ENCODE results near the gene ASAP3. TPM values are rescaled to one million over a fixed set of nuclear protein-coding genes. Genes with fewer than 3 reads are reported as not detected.

ASAP3 gene
- total and polyA plus RNA-seq, 9 of the 15 experiments (the other 6 are each of a cell fraction or from before 2014, with no cell fraction given) = 1.7 to 31.2 (median 17.4) TPM

DNA sequence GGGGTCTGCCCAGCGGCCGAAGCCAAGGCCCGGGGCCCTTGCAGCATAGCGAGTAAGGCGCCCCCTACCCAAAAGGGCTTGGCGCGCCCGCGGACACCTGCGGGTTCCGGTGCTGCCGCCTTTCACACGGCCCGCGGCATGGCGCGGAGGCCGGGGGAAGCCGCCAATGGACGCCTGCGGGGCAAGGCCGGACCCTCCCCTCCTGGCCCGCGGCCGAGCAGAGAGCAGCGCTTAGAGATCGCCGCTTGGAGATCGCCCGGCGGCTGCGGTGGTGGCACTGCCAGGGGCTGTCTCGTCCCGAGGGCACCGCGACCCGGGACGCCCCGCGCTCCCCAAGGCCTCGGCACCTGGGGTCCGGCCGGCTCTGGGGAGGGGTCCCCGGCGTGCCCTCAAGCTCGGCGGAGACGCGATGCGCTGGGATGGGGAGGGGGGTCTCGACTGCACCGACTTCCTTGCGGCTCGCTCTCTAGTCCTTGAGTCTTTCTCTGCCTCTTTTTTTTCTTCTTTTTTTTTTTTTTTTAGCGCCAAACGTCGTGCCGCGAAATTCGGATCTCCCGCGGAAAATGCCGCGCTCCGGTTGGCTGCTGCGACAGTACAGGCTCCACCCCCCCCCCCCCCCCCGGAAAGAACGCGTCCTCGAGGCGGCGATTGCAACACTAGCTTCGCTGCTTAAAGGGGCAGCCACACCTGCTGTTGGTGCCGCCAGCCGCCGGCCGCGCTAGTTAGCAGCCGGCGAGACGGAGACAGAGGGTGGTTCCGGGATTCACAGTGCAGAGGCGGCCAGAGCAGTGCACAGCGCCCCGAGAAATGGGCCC is 47.0 kb upstream of the ASAP3 start, which contains the start of gene E2F2 (continued):
- TF ChIP-seq, protein P1, sequence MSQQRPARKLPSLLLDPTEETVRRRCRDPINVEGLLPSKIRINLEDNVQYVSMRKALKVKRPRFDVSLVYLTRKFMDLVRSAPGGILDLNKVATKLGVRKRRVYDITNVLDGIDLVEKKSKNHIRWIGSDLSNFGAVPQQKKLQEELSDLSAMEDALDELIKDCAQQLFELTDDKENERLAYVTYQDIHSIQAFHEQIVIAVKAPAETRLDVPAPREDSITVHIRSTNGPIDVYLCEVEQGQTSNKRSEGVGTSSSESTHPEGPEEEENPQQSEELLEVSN (IDR thresholded peaks at IDR 0.05; ENCODE audit: borderline replicate concordance in 1 of 2, extremely low read depth in 1 of 2, insufficient read depth in 1 of 2, insufficient read length in 1 of 2, low read depth in 1 of 2, low read length in 1 of 2, poor library complexity in 1 of 2, severe bottlenecking in 1 of 2) = peak; percentile 77 to 95
- TF ChIP-seq TAF1 (IDR thresholded peaks at IDR 0.05; ENCODE audit: control insufficient read depth, extremely low read depth, insufficient read depth, low read length, severe bottlenecking) = peak; percentile 71
- no peak for TF ChIP-seq ZSCAN32 (CRISPR knock-in tag; IDR thresholded peaks at IDR 0.05)
- TF ChIP-seq, protein P2, sequence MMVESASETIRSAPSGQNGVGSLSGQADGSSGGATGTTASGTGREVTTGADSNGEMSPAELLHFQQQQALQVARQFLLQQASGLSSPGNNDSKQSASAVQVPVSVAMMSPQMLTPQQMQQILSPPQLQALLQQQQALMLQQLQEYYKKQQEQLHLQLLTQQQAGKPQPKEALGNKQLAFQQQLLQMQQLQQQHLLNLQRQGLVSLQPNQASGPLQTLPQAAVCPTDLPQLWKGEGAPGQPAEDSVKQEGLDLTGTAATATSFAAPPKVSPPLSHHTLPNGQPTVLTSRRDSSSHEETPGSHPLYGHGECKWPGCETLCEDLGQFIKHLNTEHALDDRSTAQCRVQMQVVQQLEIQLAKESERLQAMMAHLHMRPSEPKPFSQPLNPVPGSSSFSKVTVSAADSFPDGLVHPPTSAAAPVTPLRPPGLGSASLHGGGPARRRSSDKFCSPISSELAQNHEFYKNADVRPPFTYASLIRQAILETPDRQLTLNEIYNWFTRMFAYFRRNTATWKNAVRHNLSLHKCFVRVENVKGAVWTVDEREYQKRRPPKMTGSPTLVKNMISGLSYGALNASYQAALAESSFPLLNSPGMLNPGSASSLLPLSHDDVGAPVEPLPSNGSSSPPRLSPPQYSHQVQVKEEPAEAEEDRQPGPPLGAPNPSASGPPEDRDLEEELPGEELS (CRISPR knock-in tag; IDR thresholded peaks at IDR 0.05; ENCODE audit: borderline replicate concordance) = no peak; the same call in 1 of the 2 replicates
- no peak for TF ChIP-seq ZNF354B (CRISPR knock-in tag; IDR thresholded peaks at IDR 0.05)
- TF ChIP-seq, protein P3, sequence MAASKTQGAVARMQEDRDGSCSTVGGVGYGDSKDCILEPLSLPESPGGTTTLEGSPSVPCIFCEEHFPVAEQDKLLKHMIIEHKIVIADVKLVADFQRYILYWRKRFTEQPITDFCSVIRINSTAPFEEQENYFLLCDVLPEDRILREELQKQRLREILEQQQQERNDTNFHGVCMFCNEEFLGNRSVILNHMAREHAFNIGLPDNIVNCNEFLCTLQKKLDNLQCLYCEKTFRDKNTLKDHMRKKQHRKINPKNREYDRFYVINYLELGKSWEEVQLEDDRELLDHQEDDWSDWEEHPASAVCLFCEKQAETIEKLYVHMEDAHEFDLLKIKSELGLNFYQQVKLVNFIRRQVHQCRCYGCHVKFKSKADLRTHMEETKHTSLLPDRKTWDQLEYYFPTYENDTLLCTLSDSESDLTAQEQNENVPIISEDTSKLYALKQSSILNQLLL (CRISPR knock-in tag; IDR thresholded peaks at IDR 0.05; ENCODE audit: borderline replicate concordance) = no peak
- TF ChIP-seq SAFB2 (IDR thresholded peaks at IDR 0.05; ENCODE audit: borderline replicate concordance, low read depth, low read length, severe bottlenecking) = no peak
- TF ChIP-seq ZFP30 (CRISPR knock-in tag; IDR thresholded peaks at IDR 0.05; ENCODE audit: borderline replicate concordance) = peak; percentile 91; the same call in 1 of the 2 replicates
- no peak for TF ChIP-seq RFX5 (IDR thresholded peaks at IDR 0.05; ENCODE audit: low read depth, low read length)
- TF ChIP-seq CC2D1A (IDR thresholded peaks at IDR 0.05) = 0 out of 2 replicates have a peak, but pooled peaks have one; percentile 38
- TF ChIP-seq ZKSCAN3 (CRISPR knock-in tag; IDR thresholded peaks at IDR 0.05) = no peak
- TF ChIP-seq ZNF780A (CRISPR knock-in tag; IDR thresholded peaks at IDR 0.05) = no peak
- TF ChIP-seq PHTF2 (CRISPR knock-in tag; IDR thresholded peaks at IDR 0.05) = no peak
- TF ChIP-seq CHCHD3 (CRISPR knock-in tag; IDR thresholded peaks at IDR 0.05) = no peak
- TF ChIP-seq ZNF121 (CRISPR knock-in tag; conservative IDR thresholded peaks at IDR 0.05) = peak; percentile 95; the same call in 1 of the 2 replicates
- TF ChIP-seq ZNF133 (CRISPR knock-in tag; IDR thresholded peaks at IDR 0.05) = no peak
- TF ChIP-seq ZNF644 (tag; IDR thresholded peaks at IDR 0.05; ENCODE audit: low read depth) = no peak
- TF ChIP-seq RBM17 (IDR thresholded peaks at IDR 0.05; ENCODE audit: borderline replicate concordance, low read depth, low read length) = no peak
- TF ChIP-seq, protein P4, sequence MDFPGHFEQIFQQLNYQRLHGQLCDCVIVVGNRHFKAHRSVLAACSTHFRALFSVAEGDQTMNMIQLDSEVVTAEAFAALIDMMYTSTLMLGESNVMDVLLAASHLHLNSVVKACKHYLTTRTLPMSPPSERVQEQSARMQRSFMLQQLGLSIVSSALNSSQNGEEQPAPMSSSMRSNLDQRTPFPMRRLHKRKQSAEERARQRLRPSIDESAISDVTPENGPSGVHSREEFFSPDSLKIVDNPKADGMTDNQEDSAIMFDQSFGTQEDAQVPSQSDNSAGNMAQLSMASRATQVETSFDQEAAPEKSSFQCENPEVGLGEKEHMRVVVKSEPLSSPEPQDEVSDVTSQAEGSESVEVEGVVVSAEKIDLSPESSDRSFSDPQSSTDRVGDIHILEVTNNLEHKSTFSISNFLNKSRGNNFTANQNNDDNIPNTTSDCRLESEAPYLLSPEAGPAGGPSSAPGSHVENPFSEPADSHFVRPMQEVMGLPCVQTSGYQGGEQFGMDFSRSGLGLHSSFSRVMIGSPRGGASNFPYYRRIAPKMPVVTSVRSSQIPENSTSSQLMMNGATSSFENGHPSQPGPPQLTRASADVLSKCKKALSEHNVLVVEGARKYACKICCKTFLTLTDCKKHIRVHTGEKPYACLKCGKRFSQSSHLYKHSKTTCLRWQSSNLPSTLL (IDR thresholded peaks at IDR 0.05) = no peak
- TF ChIP-seq TCFL5 (CRISPR knock-in tag; conservative IDR thresholded peaks at IDR 0.05) = no peak
